H1 (cell line): Measurements from ENCODE around the gene ARHGEF40.

ENCODE experiments used
- ATF2 ChIP-seq: IDR thresholded peaks from 2 replicates; pipeline ENCODE4 v1.6.1; 2012; ENCODE audit warnings: low read length, inconsistent platforms
- CTCF ChIP-seq, 3 experiments: IDR thresholded peaks; 1 replicate in 2 of 3; 2 replicates in 1 of 3; pipeline versions ENCODE4 v1.5.1 to v1.6.1; 2011; ENCODE audit warnings: low read length in 3 of 3, mild to moderate bottlenecking in 3 of 3, inconsistent platforms in 2 of 3, low read depth in 1 of 3, moderate library complexity in 1 of 3; ENCODE audit not compliant: insufficient read depth in 1 of 3; ENCODE audit errors: control extremely low read depth in 1 of 3
- EP300 ChIP-seq, 2 experiments: IDR thresholded peaks; 1 replicate in 1 of 2; 2 replicates in 1 of 2; pipeline ENCODE4 v1.6.1; 2011 to 2012; ENCODE audit warnings: low read depth in 2 of 2, low read length in 2 of 2, mild to moderate bottlenecking in 2 of 2, borderline replicate concordance in 1 of 2, inconsistent platforms in 1 of 2, moderate library complexity in 1 of 2
- EZH2 ChIP-seq: fragments of 200-600 bp; sonication (generic); IDR thresholded peaks from 2 replicates; pipeline ENCODE4 v1.7.1; 2012; ENCODE audit warnings: low read depth, mild to moderate bottlenecking, moderate library complexity, low read length, inconsistent platforms; ENCODE audit not compliant: severe bottlenecking
- JUND ChIP-seq: IDR thresholded peaks from 2 replicates; pipeline ENCODE4 v1.6.1; 2011; ENCODE audit warnings: mild to moderate bottlenecking, improper control_type of control experiment, low read length
- MAFK ChIP-seq: IDR thresholded peaks from 2 replicates; pipeline ENCODE4 v1.6.1; 2012; ENCODE audit warnings: low read depth, mild to moderate bottlenecking, improper control_type of control experiment, low read length
- POLR2A ChIP-seq, 2 experiments: IDR thresholded peaks; 1 replicate in 1 of 2; 2 replicates in 1 of 2; pipeline ENCODE4 v1.6.1; 2011; ENCODE audit warnings: low read depth in 2 of 2, low read length in 2 of 2, mild to moderate bottlenecking in 2 of 2; ENCODE audit errors: control extremely low read depth in 1 of 2
- POLR2AphosphoS5 ChIP-seq: IDR thresholded peaks from 2 replicates; pipeline ENCODE4 v1.6.1; 2011; ENCODE audit warnings: low read depth, low read length
- TF ChIP-seq, protein P1 (sequence below): IDR thresholded peaks from 2 replicates; pipeline ENCODE4 v1.6.1; 2012; ENCODE audit warnings: inconsistent platforms

DNA sequence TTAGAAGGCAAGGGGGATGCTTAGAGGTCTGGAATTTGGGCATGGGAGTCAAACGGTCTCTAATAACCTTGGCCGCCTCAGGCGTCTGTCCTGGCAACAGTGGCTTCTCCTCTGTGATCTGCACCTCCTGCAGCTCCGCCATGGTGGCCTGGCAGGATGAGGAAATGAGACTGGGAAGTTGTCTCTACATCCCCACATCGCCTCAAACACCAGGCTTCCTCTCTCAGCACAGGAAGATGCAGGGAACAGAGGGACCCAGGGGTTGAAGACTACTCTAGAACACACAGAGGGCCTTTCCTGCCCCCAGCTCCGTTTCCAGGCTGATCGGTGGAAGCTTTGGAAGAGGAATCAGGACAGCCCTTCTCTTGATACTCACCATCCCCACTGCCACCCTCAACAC lies 46.9 kb upstream of the ARHGEF40 start:
- TF ChIP-seq POLR2A (IDR thresholded peaks at IDR 0.05; ENCODE audit: control extremely low read depth in 1 of 2, low read depth in 2 of 2, low read length in 2 of 2) (no peak), CTCF (IDR thresholded peaks at IDR 0.05; ENCODE audit: control extremely low read depth in 1 of 3, insufficient read depth in 1 of 3, low read depth in 1 of 3, low read length in 3 of 3) (no peak), ATF2 (no peak), POLR2AphosphoS5 (no peak), JUND (no peak), EZH2 (no peak), EP300 (IDR thresholded peaks at IDR 0.05; ENCODE audit: borderline replicate concordance in 1 of 2, low read depth in 2 of 2, low read length in 2 of 2) (no peak), MAFK (no peak)
- TF ChIP-seq, protein P1, sequence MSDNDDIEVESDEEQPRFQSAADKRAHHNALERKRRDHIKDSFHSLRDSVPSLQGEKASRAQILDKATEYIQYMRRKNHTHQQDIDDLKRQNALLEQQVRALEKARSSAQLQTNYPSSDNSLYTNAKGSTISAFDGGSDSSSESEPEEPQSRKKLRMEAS, result no peak
